Muscle of leg (tissue), 11 donors: Measurements from ENCODE around the gene LRRC46. TPM values are rescaled to one million over a fixed set of nuclear protein-coding genes. Genes with fewer than 3 reads are reported as not detected.
A peak's percentile ranks its signal among the peaks of the same experiment; 100 is the strongest.

ENCODE experiments used
- DNase-seq: peaks from one replicate; pipeline ENCODE4 v3.0.0; 2013
- H3K27ac ChIP-seq: one replicate; pipeline ENCODE4 v1.5.1; 2013; ENCODE audit warnings: mild to moderate bottlenecking, low read length, control low read depth
- H3K27me3 ChIP-seq: one replicate; pipeline ENCODE4 v1.6.1; 2013; ENCODE audit warnings: low read length; ENCODE audit not compliant: control insufficient read depth, insufficient read depth
- H3K36me3 ChIP-seq: one replicate; pipeline ENCODE4 v1.6.1; 2013; ENCODE audit warnings: low read length; ENCODE audit not compliant: control insufficient read depth, insufficient read depth
- H3K4me1 ChIP-seq: one replicate; pipeline ENCODE4 v1.6.1; 2013; ENCODE audit warnings: low read length; ENCODE audit not compliant: control insufficient read depth, insufficient read depth
- H3K4me3 ChIP-seq: one replicate; pipeline ENCODE4 v1.5.1; 2013; ENCODE audit warnings: low read length, control low read depth
- H3K9me3 ChIP-seq: replicated peaks from 2 replicates; pipeline ENCODE4 v1.6.1; 2013; ENCODE audit warnings: low read depth, low read length; ENCODE audit not compliant: control insufficient read depth
- whole genome bisulfite sequencing: methylation state at CpG from one replicate; pipeline ENCODE4 v1.1.5; 2013; ENCODE audit warnings: missing lambda C conversion rate; ENCODE audit not compliant: insufficient coverage; 5-methylcytosine and 5-hydroxymethylcytosine counted together
- polyA plus RNA-seq, 8 donors: library from polyadenylated mRNA; unstranded; fragments of 120-200 nt; gene quantifications; one replicate each; pipeline versions ENCODE4 v1.2.1 to v1.2.3, GENCODE V29; 2013; ENCODE audit warnings: inconsistent platforms in 1 of 8, low replicate concordance in 1 of 8; ENCODE audit not compliant: insufficient read length in 8 of 8, insufficient read depth in 1 of 8
- total RNA-seq: library from RNA; stranded (reverse); fragments of 120-200 nt; gene quantifications from one replicate; pipeline ENCODE4 v1.2.4, GENCODE V29; 2013

LRRC46 gene
- total and polyA plus RNA-seq, 9 donors = 0.04 to 1.6 (median 1.1) TPM

- 90% methylated on average over 16 of the region's 20 CpGs for WGBS
- Histone ChIP-seq H3K4me3 (no peak overlapping the region), H3K4me1 (peaks cover 11% of the 10 kb centered on the region), H3K27ac (no peak overlapping the region), H3K36me3 (peaks cover 56% of the 10 kb centered on the region), H3K27me3 (no peaks in the 10 kb centered on the region), H3K9me3 (no peaks in the 10 kb centered on the region)
- DNase-seq = peak; percentile 0
Observed at GRCh38 chr17:47808036-47808829, 23.2 kb upstream of the LRRC46 start.

- H3K27ac ChIP-seq = no peak overlapping the region
- 95% methylated on average over 13 of the region's 22 CpGs for WGBS
- H3K4me3 ChIP-seq = no peak overlapping the region
- H3K4me1 ChIP-seq = peaks cover 11% of the 10 kb centered on the region
- H3K9me3 ChIP-seq = no peaks in the 10 kb centered on the region
- H3K36me3 ChIP-seq = peaks cover 64% of the 10 kb centered on the region
- DNase-seq = no peak
- H3K27me3 ChIP-seq = no peaks in the 10 kb centered on the region
Observed at GRCh38 chr17:47808830-47809480, 22.5 kb upstream of the LRRC46 start.

- no peaks in the 10 kb centered on the region for H3K9me3 ChIP-seq
- peaks cover 11% of the 10 kb centered on the region for H3K4me1 ChIP-seq
- peak; percentile 1 for DNase-seq
- H3K27me3 ChIP-seq = no peaks in the 10 kb centered on the region
- H3K36me3 ChIP-seq = peaks cover 76% of the 10 kb centered on the region
- no peak overlapping the region for H3K27ac ChIP-seq
- WGBS = 57% methylated on average over 4 of the region's 10 CpGs
- no peak overlapping the region for H3K4me3 ChIP-seq
Observed at GRCh38 chr17:47810200-47810821, 21.2 kb upstream of the LRRC46 start.

GRCh38 chr17:47810901-47811635 is 20.4 kb upstream of the LRRC46 start:
- Histone ChIP-seq H3K36me3 (peaks cover 83% of the 10 kb centered on the region), H3K27ac (no peak overlapping the region), H3K9me3 (no peaks in the 10 kb centered on the region), H3K27me3 (no peaks in the 10 kb centered on the region), H3K4me1 (peaks cover 7% of the 10 kb centered on the region), H3K4me3 (no peak overlapping the region)
- peak; percentile 9 for DNase-seq
- WGBS = 83% methylated on average over 9 of the region's 9 CpGs

GRCh38 chr17:47811709-47812108 is 19.8 kb upstream of the LRRC46 start:
- Histone ChIP-seq H3K4me1 (peaks cover 4% of the 10 kb centered on the region), H3K4me3 (no peak overlapping the region), H3K9me3 (no peaks in the 10 kb centered on the region), H3K27ac (no peak overlapping the region), H3K27me3 (no peaks in the 10 kb centered on the region), H3K36me3 (peaks cover 89% of the 10 kb centered on the region)
- no CpG with 5 or more reads among the region's 7 CpGs for WGBS
- no peak for DNase-seq

- H3K9me3 ChIP-seq = no peaks in the 10 kb centered on the region
- no peak overlapping the region for H3K4me3 ChIP-seq
- WGBS = 82% methylated on average over 17 of the region's 18 CpGs
- no peaks in the 10 kb centered on the region for H3K27me3 ChIP-seq
- DNase-seq = no peak
- no peak overlapping the region for H3K27ac ChIP-seq
- H3K36me3 ChIP-seq = peaks cover 88% of the 10 kb centered on the region
- H3K4me1 ChIP-seq = no peaks in the 10 kb centered on the region
Observed at GRCh38 chr17:47812146-47812920, 19.1 kb upstream of the LRRC46 start.

GRCh38 chr17:47813077-47813476 is 18.4 kb upstream of the LRRC46 start:
- Histone ChIP-seq H3K27me3 (no peaks in the 10 kb centered on the region), H3K36me3 (peaks cover 88% of the 10 kb centered on the region), H3K4me1 (no peaks in the 10 kb centered on the region), H3K27ac (no peak overlapping the region), H3K9me3 (no peaks in the 10 kb centered on the region), H3K4me3 (no peak overlapping the region)
- 96% methylated on average over 10 of the region's 14 CpGs for WGBS
- no peak for DNase-seq

- no peaks in the 10 kb centered on the region for H3K9me3 ChIP-seq
- no peaks in the 10 kb centered on the region for H3K27me3 ChIP-seq
- no peak overlapping the region for H3K27ac ChIP-seq
- WGBS = 92% methylated on average over 22 of the region's 22 CpGs
- no peaks in the 10 kb centered on the region for H3K4me1 ChIP-seq
- DNase-seq = no peak
- H3K36me3 ChIP-seq = peaks cover 88% of the 10 kb centered on the region
- no peak overlapping the region for H3K4me3 ChIP-seq
Observed at GRCh38 chr17:47813512-47814031, 17.9 kb upstream of the LRRC46 start.

- peaks cover 82% of the 10 kb centered on the region for H3K36me3 ChIP-seq
- WGBS = 81% methylated on average over 17 of the region's 21 CpGs
- H3K27me3 ChIP-seq = no peaks in the 10 kb centered on the region
- H3K4me1 ChIP-seq = peaks cover 3% of the 10 kb centered on the region
- H3K9me3 ChIP-seq = no peaks in the 10 kb centered on the region
- no peak for DNase-seq
- H3K27ac ChIP-seq = no peak overlapping the region
- no peak overlapping the region for H3K4me3 ChIP-seq
Observed at GRCh38 chr17:47815106-47815918, 16.2 kb upstream of the LRRC46 start.
